A673 (cell line): ENCODE data around the gene KRTAP1-3. TPM values are rescaled to one million over a fixed set of nuclear protein-coding genes. Genes with fewer than 3 reads are reported as not detected.

Source experiments
- BruUV-seq: library from RNA; stranded (reverse); fragments of 400-500 nt; replicated peaks from 2 replicates; lab custom pipeline; 2021; lab: Mats Ljungman, UMichigan
- CTCF ChIA-PET: fragments of 300-600 bp; sonication (Branson Sonifier 250); formaldehyde crosslinking; loops from one replicate; lab custom pipeline; 2022; ENCODE audit warnings: antibody characterized with exemption; lab: Charles Lee
- POLR2A ChIA-PET: fragments of 300-600 bp; sonication (Branson Sonifier 250); formaldehyde crosslinking; loops from one replicate; lab custom pipeline; 2022; ENCODE audit warnings: antibody characterized with exemption; ENCODE audit not compliant: low non-redundant PET; lab: Charles Lee
- DNase-seq: peaks from one replicate; pipeline ENCODE4 v3.0.0-alpha.2; 2015; ENCODE audit warnings: low spot score
- H3K27ac ChIP-seq: fragments of 200-600 bp; sonication (generic); 2 replicates; pipeline ENCODE4 v1.5.1; 2016; ENCODE audit warnings: mixed run types, low read depth, mild to moderate bottlenecking, mixed read lengths, antibody characterized with exemption, low read length; ENCODE audit not compliant: poor library complexity, severe bottlenecking
- H3K27me3 ChIP-seq: fragments of 200-600 bp; sonication (generic); replicated peaks from 2 replicates; pipeline ENCODE4 v1.6.1; 2017; ENCODE audit warnings: mixed run types, low read depth, mild to moderate bottlenecking, mixed read lengths, antibody characterized with exemption, low read length; ENCODE audit not compliant: insufficient read depth, poor library complexity
- H3K36me3 ChIP-seq: fragments of 200-600 bp; sonication (generic); 2 replicates; pipeline ENCODE4 v1.6.1; 2016; ENCODE audit warnings: mixed run types, mild to moderate bottlenecking, mixed read lengths, antibody characterized with exemption, low read length; ENCODE audit not compliant: insufficient read depth, poor library complexity, severe bottlenecking
- H3K4me1 ChIP-seq: fragments of 200-600 bp; sonication (generic); 2 replicates; pipeline ENCODE4 v1.6.1; 2017; ENCODE audit warnings: mixed run types, mild to moderate bottlenecking, mixed read lengths, antibody characterized with exemption, low read length; ENCODE audit not compliant: insufficient read depth, poor library complexity, severe bottlenecking
- H3K4me3 ChIP-seq: fragments of 200-600 bp; sonication (generic); 2 replicates; pipeline ENCODE4 v1.5.1; 2016; ENCODE audit warnings: low read depth, mixed run types, mild to moderate bottlenecking, mixed read lengths, low read length; ENCODE audit not compliant: poor library complexity, severe bottlenecking
- H3K9me3 ChIP-seq: fragments of 200-600 bp; sonication (generic); 2 replicates; pipeline ENCODE4 v1.6.1; 2016; ENCODE audit warnings: mixed run types, low read depth, mild to moderate bottlenecking, mixed read lengths, antibody characterized with exemption, low read length; ENCODE audit not compliant: poor library complexity, severe bottlenecking
- EZH2 ChIP-seq: fragments of 200-600 bp; sonication (generic); IDR thresholded peaks from 2 replicates; pipeline ENCODE4 v1.6.1; 2017; ENCODE audit warnings: borderline replicate concordance, low read depth, mild to moderate bottlenecking, mixed read lengths, antibody characterized with exemption, low read length; ENCODE audit not compliant: poor library complexity, severe bottlenecking
- intact Hi-C: fragments of 100-400 bp; cut with micrococcal nuclease; formaldehyde crosslinking; loops from one replicate; pipeline ENCODE4 v1.10.0; 2022; ENCODE audit not compliant: unreplicated experiment
- total RNA-seq: library from RNA; stranded (reverse); gene quantifications from 2 replicates; pipeline ENCODE4 v1.2.3, GENCODE V29; 2021
- TF ChIP-seq, protein P1 (sequence below): fragments of 300-800, 200-600 bp; sonication (generic); conservative IDR thresholded peaks from 2 replicates; pipeline ENCODE4 v1.5.1; 2017; ENCODE audit warnings: low read depth, mild to moderate bottlenecking, antibody characterized with exemption, low read length, moderate library complexity, mixed read lengths

KRTAP1-3 gene
- total RNA-seq, 1 experiment from 2014 or later, result not detected

DNA sequence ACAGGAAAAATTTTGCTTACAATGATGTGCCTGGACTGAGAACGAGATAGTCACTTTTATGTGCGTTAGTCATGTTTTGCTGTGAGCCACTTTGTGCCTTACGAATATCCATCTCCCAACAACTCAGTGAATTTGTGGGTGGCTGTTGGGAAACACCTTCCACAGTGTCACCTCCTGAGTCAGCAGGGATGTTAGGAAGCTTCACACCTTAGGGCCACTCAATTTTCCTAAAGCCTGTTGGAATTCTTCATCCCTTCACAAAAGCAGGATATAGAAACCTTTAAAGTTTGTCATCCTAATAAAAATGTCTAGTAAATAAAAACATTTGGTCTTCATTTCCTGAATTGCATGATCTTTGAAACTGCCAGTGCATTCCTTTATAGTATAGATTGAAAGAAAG lies 21.5 kb downstream of the KRTAP1-3 start:
- intact Hi-C loops, result no loop called here
- Histone ChIP-seq H3K27me3 (no peaks in the 10 kb centered on the region), H3K4me3 (no peak overlapping the region), H3K36me3 (no peaks in the 10 kb centered on the region), H3K27ac (no peak overlapping the region), H3K9me3 (no peaks in the 10 kb centered on the region), H3K4me1 (no peaks in the 10 kb centered on the region)
- no peak for DNase-seq
- TF ChIP-seq EZH2, result no peak
- TF ChIP-seq, protein P1, sequence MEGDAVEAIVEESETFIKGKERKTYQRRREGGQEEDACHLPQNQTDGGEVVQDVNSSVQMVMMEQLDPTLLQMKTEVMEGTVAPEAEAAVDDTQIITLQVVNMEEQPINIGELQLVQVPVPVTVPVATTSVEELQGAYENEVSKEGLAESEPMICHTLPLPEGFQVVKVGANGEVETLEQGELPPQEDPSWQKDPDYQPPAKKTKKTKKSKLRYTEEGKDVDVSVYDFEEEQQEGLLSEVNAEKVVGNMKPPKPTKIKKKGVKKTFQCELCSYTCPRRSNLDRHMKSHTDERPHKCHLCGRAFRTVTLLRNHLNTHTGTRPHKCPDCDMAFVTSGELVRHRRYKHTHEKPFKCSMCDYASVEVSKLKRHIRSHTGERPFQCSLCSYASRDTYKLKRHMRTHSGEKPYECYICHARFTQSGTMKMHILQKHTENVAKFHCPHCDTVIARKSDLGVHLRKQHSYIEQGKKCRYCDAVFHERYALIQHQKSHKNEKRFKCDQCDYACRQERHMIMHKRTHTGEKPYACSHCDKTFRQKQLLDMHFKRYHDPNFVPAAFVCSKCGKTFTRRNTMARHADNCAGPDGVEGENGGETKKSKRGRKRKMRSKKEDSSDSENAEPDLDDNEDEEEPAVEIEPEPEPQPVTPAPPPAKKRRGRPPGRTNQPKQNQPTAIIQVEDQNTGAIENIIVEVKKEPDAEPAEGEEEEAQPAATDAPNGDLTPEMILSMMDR, result no peak
- no TSS peak for BruUV-seq
- ChIA-PET CTCF (no interaction called here), POLR2A (no interaction called here)

DNA sequence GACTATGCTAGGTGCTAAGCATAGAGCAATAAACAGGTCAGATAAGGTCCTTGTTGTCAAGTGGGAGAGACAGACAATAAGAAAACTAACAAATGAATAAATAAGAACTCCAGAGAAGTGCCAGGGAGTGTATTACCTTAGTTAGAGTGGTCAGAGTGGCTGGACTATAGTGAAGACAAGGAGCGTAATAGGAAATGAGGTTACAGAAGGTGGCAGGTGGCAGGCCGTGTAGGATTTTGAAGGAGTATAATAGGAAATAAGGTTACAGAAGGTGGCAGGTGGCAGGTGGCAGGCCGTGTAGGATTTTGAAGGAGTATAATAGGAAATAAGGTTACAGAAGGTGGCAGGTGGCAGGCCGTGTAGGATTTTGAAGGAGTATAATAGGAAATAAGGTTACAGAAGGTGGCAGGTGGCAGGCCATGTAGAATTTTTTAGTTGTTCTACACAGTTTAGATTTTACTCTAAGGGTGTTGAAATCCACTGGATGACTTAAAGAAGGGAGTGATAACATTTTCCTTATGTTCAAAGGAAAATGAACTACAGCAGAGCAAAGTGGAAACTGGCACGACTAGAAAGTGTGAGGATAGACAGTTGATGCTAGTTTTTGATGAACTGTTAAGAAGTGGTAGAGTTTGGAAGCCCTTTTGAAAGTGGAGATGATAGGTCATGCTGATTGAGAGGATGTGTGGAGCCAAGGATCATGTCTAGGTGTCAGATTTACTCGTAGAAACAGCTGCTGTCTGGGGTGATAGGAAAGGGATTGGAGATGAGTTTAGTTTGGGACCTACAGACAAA lies 22.2 kb downstream of the KRTAP1-3 start:
- no peaks in the 10 kb centered on the region for H3K27me3 ChIP-seq
- no peak overlapping the region for H3K4me3 ChIP-seq
- ChIA-PET CTCF (no interaction called here), POLR2A (no interaction called here)
- TF ChIP-seq, protein P1, result no peak
- TF ChIP-seq EZH2, result no peak
- no peaks in the 10 kb centered on the region for H3K4me1 ChIP-seq
- no TSS peak for BruUV-seq
- no peaks in the 10 kb centered on the region for H3K36me3 ChIP-seq
- H3K9me3 ChIP-seq, result no peaks in the 10 kb centered on the region
- DNase-seq, result no peak
- no peak overlapping the region for H3K27ac ChIP-seq
- intact Hi-C loops, result no loop called here

DNA sequence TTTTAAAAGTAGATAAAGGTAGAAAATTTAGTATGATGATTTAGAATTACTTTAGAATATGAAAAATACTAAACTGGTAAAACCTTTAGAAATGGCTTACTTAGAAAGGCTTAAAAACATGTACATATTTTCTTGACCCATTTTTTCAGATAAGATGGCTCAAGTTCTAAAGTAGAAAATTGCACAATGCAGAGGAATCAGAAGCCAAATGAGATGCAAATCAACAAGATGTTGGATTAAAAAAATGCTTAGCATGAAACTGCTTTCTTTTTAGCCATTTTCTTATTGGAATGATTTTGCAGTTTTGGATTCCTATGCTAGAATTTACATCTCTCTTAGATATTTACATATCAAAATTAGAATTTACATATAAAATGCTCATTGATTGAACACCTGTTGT lies 24.2 kb downstream of the KRTAP1-3 start:
- no peak for DNase-seq
- Histone ChIP-seq H3K4me3 (no peak overlapping the region), H3K4me1 (no peaks in the 10 kb centered on the region), H3K27ac (no peak overlapping the region), H3K36me3 (no peaks in the 10 kb centered on the region), H3K27me3 (no peaks in the 10 kb centered on the region), H3K9me3 (no peaks in the 10 kb centered on the region)
- no TSS peak for BruUV-seq
- TF ChIP-seq EZH2, result no peak
- TF ChIP-seq, protein P1, result no peak
- intact Hi-C loops, result no loop called here
- ChIA-PET CTCF (no interaction called here), POLR2A (no interaction called here)
